ENCODE measurements around the gene CUX1.

DNA sequence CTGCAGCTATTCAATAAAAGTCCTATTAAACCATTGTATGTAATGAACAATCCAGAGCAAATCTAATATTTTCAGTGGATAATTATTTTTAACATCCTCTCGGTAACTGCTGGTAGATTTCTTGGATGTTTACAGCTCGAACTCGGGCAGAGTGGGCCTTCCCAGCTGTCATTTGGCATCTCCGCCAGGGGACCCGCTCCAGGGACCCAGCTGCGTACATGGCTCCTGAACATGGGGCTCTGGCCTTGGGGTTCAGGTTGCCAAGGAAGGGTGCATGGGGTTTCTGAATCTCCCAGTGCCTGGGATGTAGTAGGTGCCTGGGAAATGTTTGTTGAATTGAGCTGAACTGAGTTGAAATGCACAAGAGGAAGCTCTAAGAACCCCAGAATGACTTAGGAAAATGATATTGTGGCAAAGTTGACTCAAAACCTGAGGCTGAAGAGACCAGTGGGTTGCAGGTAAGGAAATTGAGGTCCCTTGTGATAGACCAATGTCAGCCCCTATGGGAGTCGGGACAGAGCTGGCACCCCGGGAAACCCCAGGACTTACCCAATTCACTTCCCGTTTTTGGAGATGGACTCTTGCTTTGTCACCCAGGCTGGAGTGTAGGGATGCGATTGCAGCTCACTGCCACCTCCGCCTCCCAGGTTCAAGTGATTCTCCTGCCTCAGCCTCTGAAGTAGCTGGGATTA is 228.4 kb downstream of the CUX1 start:
- TF ChIP-seq, protein P1, sequence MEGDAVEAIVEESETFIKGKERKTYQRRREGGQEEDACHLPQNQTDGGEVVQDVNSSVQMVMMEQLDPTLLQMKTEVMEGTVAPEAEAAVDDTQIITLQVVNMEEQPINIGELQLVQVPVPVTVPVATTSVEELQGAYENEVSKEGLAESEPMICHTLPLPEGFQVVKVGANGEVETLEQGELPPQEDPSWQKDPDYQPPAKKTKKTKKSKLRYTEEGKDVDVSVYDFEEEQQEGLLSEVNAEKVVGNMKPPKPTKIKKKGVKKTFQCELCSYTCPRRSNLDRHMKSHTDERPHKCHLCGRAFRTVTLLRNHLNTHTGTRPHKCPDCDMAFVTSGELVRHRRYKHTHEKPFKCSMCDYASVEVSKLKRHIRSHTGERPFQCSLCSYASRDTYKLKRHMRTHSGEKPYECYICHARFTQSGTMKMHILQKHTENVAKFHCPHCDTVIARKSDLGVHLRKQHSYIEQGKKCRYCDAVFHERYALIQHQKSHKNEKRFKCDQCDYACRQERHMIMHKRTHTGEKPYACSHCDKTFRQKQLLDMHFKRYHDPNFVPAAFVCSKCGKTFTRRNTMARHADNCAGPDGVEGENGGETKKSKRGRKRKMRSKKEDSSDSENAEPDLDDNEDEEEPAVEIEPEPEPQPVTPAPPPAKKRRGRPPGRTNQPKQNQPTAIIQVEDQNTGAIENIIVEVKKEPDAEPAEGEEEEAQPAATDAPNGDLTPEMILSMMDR (IDR thresholded peaks at IDR 0.05) = no peak
- no peak for TF ChIP-seq EZH2 (IDR thresholded peaks at IDR 0.05; ENCODE audit: borderline replicate concordance, insufficient read depth, low read depth, low read length, poor library complexity, severe bottlenecking)
